HepG2 (cell line): Measurements from ENCODE around the gene MYO18A. TPM values are rescaled to one million over a fixed set of nuclear protein-coding genes. Genes with fewer than 3 reads are reported as not detected.

Experiments used
- ATAC-seq: fragments of 200-7000 bp; cut with Tn5 transposase; 3 replicates; pipeline ENCODE4 v1.9.1; 2020; ENCODE audit warnings: mild to moderate bottlenecking, moderate library complexity
- BruUV-seq: library from RNA; stranded (reverse); fragments of 400-500 nt; replicated peaks from 2 replicates; lab custom pipeline; 2021; lab: Mats Ljungman, UMichigan
- CTCF ChIA-PET: fragments of 300-600 bp; formaldehyde crosslinking; extraction: SDS; loops from one replicate; lab custom pipeline; 2021; ENCODE audit warnings: low total read pairs, inconsistent platforms, low intra/inter-chr PET ratio; lab: Yijun Ruan, JAX
- POLR2A ChIA-PET: fragments of 350-600 bp; sonication (Branson Sonifier 250); formaldehyde crosslinking; loops from one replicate; lab custom pipeline; 2020; ENCODE audit warnings: antibody characterized with exemption, inconsistent platforms; lab: Yijun Ruan, JAX
- DNase-seq: peaks from one replicate; pipeline ENCODE4 v3.0.0-alpha.2; 2015; ENCODE audit warnings: low spot score
- FAIRE-seq: peaks from 3 replicates; lab custom pipeline; 2011; peaks lifted over from hg19 to GRCh38; lab: Jason Lieb, UNC
- H2AFZ ChIP-seq: one replicate; pipeline ENCODE4 v1.6.1; 2011; ENCODE audit warnings: low read length, inconsistent platforms
- H3K27ac ChIP-seq: fragments of 300-600 bp; 3 replicates; pipeline ENCODE4 v1.8.0; 2011; ENCODE audit warnings: mixed run types, mild to moderate bottlenecking, mixed read lengths, low read length, inconsistent platforms; ENCODE audit not compliant: insufficient read depth; ENCODE audit errors: extremely low read length
- H3K27me3 ChIP-seq, 2 experiments: fragments of 200-600 bp in 1 of 2; 2 replicates in 1 of 2; 3 replicates in 1 of 2; pipeline versions ENCODE4 v1.6.0 to v1.8.0; 2011; ENCODE audit warnings: low read length in 2 of 2, mild to moderate bottlenecking in 2 of 2, moderate library complexity in 2 of 2, inconsistent platforms in 1 of 2; ENCODE audit not compliant: insufficient read depth in 2 of 2, control insufficient read depth in 1 of 2
- H3K36me3 ChIP-seq, 2 experiments: fragments of 200-600 bp in 1 of 2; replicated peaks in 1 of 2; 2 replicates in 1 of 2; 3 replicates in 1 of 2; pipeline versions ENCODE4 v1.5.1 to v1.8.0; 2011; ENCODE audit warnings: low read length in 2 of 2, inconsistent platforms in 1 of 2; ENCODE audit not compliant: insufficient read depth in 2 of 2, control insufficient read depth in 1 of 2
- H3K4me1 ChIP-seq: 2 replicates; pipeline ENCODE4 v1.5.1; 2012; ENCODE audit warnings: low read length, inconsistent platforms; ENCODE audit not compliant: insufficient read depth
- H3K4me2 ChIP-seq: 2 replicates; pipeline ENCODE4 v1.6.0; 2011; ENCODE audit warnings: low read depth, low read length, inconsistent platforms
- H3K4me3 ChIP-seq, 3 experiments: fragments of 200-600 bp in 1 of 3; sonication (generic), shearing (Covaris generic) in 1 of 3; replicated peaks in 1 of 3; 2 replicates each; pipeline ENCODE4 v1.5.1; 2011 to 2016; ENCODE audit warnings: low read length in 3 of 3, inconsistent platforms in 2 of 3, low read depth in 2 of 3, mild to moderate bottlenecking in 2 of 3, control low read depth in 1 of 3, mixed read lengths in 1 of 3; ENCODE audit not compliant: insufficient read depth in 1 of 3
- H3K79me2 ChIP-seq: one replicate; pipeline ENCODE4 v1.6.1; 2011; ENCODE audit warnings: low read length, inconsistent platforms; ENCODE audit not compliant: insufficient read depth
- H3K9ac ChIP-seq: 2 replicates; pipeline ENCODE4 v1.6.0; 2011; ENCODE audit warnings: mild to moderate bottlenecking, low read depth, low read length, inconsistent platforms; ENCODE audit not compliant: insufficient read depth
- H3K9me3 ChIP-seq: 2 replicates; pipeline ENCODE4 v1.5.1; 2012; ENCODE audit warnings: mild to moderate bottlenecking, low read length
- H4K20me1 ChIP-seq: 2 replicates; pipeline ENCODE4 v1.6.0; 2011; ENCODE audit warnings: inconsistent platforms, mild to moderate bottlenecking, low read length, moderate library complexity; ENCODE audit not compliant: insufficient read depth
- CAMTA2 ChIP-seq: sonication (generic); formaldehyde crosslinking; IDR thresholded peaks from 2 replicates; pipeline ENCODE4 v1.4.0; 2020; ENCODE audit warnings: mild to moderate bottlenecking, missing genetic modification reagents, borderline replicate concordance
- CENPX ChIP-seq: sonication (generic); formaldehyde crosslinking; IDR thresholded peaks from 2 replicates; pipeline ENCODE4 v1.9.0; 2021; ENCODE audit warnings: mild to moderate bottlenecking, missing genetic modification reagents, moderate library complexity
- CREB1 ChIP-seq, 2 experiments: fragments of 450-650 bp in 1 of 2; IDR thresholded peaks; 2 replicates each; pipeline ENCODE4 v1.6.1; 2016 to 2017; ENCODE audit warnings: control low read depth in 1 of 2, mild to moderate bottlenecking in 1 of 2, missing compliant biosample characterization in 1 of 2, missing genetic modification characterization in 1 of 2
- EZH2 ChIP-seq: conservative IDR thresholded peaks from 2 replicates; pipeline ENCODE4 v1.6.1; 2012; ENCODE audit warnings: mild to moderate bottlenecking, low read depth, low read length, moderate library complexity
- MEF2D ChIP-seq: sonication (generic); formaldehyde crosslinking; IDR thresholded peaks from 2 replicates; pipeline ENCODE4 v1.5.1; 2020; ENCODE audit warnings: mild to moderate bottlenecking, missing genetic modification reagents
- NR2F2 ChIP-seq: IDR thresholded peaks from 2 replicates; pipeline ENCODE4 v1.6.1; 2012; ENCODE audit warnings: low read depth, inconsistent platforms, borderline replicate concordance
- NR3C1 ChIP-seq: sonication (generic); formaldehyde crosslinking; IDR thresholded peaks from 2 replicates; pipeline ENCODE4 v1.4.0; 2020; ENCODE audit warnings: missing genetic modification reagents
- PAF1 ChIP-seq: IDR thresholded peaks from 2 replicates; pipeline ENCODE4 v1.6.1; 2016; ENCODE audit warnings: missing genetic modification reagents, missing compliant biosample characterization
- REST ChIP-seq, 2 experiments: IDR thresholded peaks; 2 replicates each; pipeline ENCODE4 v1.6.1; 2011 to 2012; ENCODE audit warnings: low read length in 2 of 2, borderline replicate concordance in 1 of 2, low read depth in 1 of 2, mild to moderate bottlenecking in 1 of 2, moderate library complexity in 1 of 2
- SAFB2 ChIP-seq: sonication (generic); formaldehyde crosslinking; IDR thresholded peaks from 2 replicates; pipeline ENCODE4 v1.5.1; 2020; ENCODE audit warnings: missing genetic modification reagents, low read depth, mild to moderate bottlenecking, borderline replicate concordance
- SP2 ChIP-seq: sonication (generic); formaldehyde crosslinking; IDR thresholded peaks from 2 replicates; pipeline ENCODE4 v1.5.1; 2020; ENCODE audit warnings: mild to moderate bottlenecking, missing genetic modification reagents
- ZNF256 ChIP-seq: sonication (generic); formaldehyde crosslinking; conservative IDR thresholded peaks from 2 replicates; pipeline ENCODE4 v1.4.0; 2020; ENCODE audit warnings: missing genetic modification reagents
- ZNF263 ChIP-seq: sonication (generic); formaldehyde crosslinking; IDR thresholded peaks from 2 replicates; pipeline ENCODE4 v1.4.0; 2020; ENCODE audit warnings: missing genetic modification reagents
- ZNF333 ChIP-seq: sonication (generic); formaldehyde crosslinking; IDR thresholded peaks from 2 replicates; pipeline ENCODE4 v1.4.0; 2020; ENCODE audit warnings: mild to moderate bottlenecking, missing genetic modification reagents, borderline replicate concordance
- ZNF335 ChIP-seq: sonication (generic); formaldehyde crosslinking; IDR thresholded peaks from 2 replicates; pipeline ENCODE4 v1.4.0; 2020; ENCODE audit warnings: missing genetic modification reagents
- ZNF501 ChIP-seq: sonication (generic); formaldehyde crosslinking; IDR thresholded peaks from 2 replicates; pipeline ENCODE4 v1.5.1; 2020; ENCODE audit warnings: mild to moderate bottlenecking, moderate library complexity, missing genetic modification reagents
- ZSCAN31 ChIP-seq: sonication (generic); formaldehyde crosslinking; IDR thresholded peaks from 2 replicates; pipeline ENCODE4 v1.5.0; 2020; ENCODE audit warnings: low read depth, mild to moderate bottlenecking, missing genetic modification reagents
- WGBS: methylation state at CpG from one replicate; pipeline ENCODE4 v1.1.6; 2017; ENCODE audit warnings: low lambda C conversion rate; 5-methylcytosine and 5-hydroxymethylcytosine counted together
- in situ Hi-C: cut with HindIII; loops from 2 replicates; pipeline ENCODE4 v1.10.0; 2017; ENCODE audit warnings: low pct_unique_long_range_greater_than_20kb; ENCODE audit not compliant: extremely low pct_ligation_motif_present
- intact Hi-C: fragments of 100-400 bp; cut with micrococcal nuclease; formaldehyde crosslinking; loops from one replicate; pipeline ENCODE4 v1.10.0; 2022; ENCODE audit not compliant: unreplicated experiment
- polyA plus RNA-seq, 8 experiments: library from polyadenylated mRNA; depleted of rRNA in 3 of 8; stranded (reverse) in 7 of 8; unstranded in 1 of 8; fragments of >200 nt; fragmentation: Illumina TruSeq in 4 of 8; extraction: Trizol in 4 of 8; gene quantifications; 2 replicates each; pipeline versions ENCODE4 v1.2.1 to v1.2.3, GENCODE V29; 2011 to 2016; ENCODE audit warnings: low read depth in 4 of 8, missing spikeins in 1 of 8, mixed read lengths in 1 of 8; ENCODE audit not compliant: insufficient read depth in 1 of 8
- total RNA-seq, 5 experiments: library from RNA; depleted of rRNA; stranded (reverse); fragments of >200 nt; fragmentation: Illumina TruSeq; extraction: Trizol; gene quantifications; 2 replicates each; pipeline ENCODE4 v1.2.3, GENCODE V29; 2016; ENCODE audit warnings: low read depth in 1 of 5

MYO18A gene
- total and polyA plus RNA-seq, 2 of the 13 experiments (the other 11 are each of a cell fraction or from before 2014, with no cell fraction given): 16.8 to 24.8 TPM

GRCh38 chr17:29031488-29031887 is 148.7 kb downstream of the MYO18A start:
- Histone ChIP-seq H3K27me3 (peaks cover 3 to 50% of the 10 kb centered on the region in 2 experiments), H3K4me2 (no peak overlapping the region), H3K36me3 (no peaks in the 10 kb centered on the region), H3K79me2 (no peaks in the 10 kb centered on the region), H2AFZ (no peak overlapping the region), H3K4me3 (no peak overlapping the region), H3K9ac (no peak overlapping the region), H3K9me3 (peaks cover 10% of the 10 kb centered on the region; the same call in 1 of the 2 replicates), H3K27ac (no peak overlapping the region), H3K4me1 (no peaks in the 10 kb centered on the region), H4K20me1 (no peaks in the 10 kb centered on the region)
- POLR2A ChIA-PET: no interaction called here
- no peak for DNase-seq
- ATAC-seq: no peak
- no peak for TF ChIP-seq NR2F2
- TF ChIP-seq CAMTA2 (CRISPR knock-in tag): no peak
- no peak for TF ChIP-seq NR3C1
- no peak for TF ChIP-seq ZNF333
- TF ChIP-seq ZNF256 (CRISPR knock-in tag): no peak
- no peak for TF ChIP-seq ZSCAN31 (CRISPR knock-in tag)
- TF ChIP-seq CENPX (CRISPR knock-in tag): no peak
- TF ChIP-seq SP2 (CRISPR knock-in tag): no peak
- no peak for TF ChIP-seq PAF1 (CRISPR knock-in tag)
- intact Hi-C loops (no loop called here), in situ Hi-C loops (no loop called here)
- BruUV-seq: no TSS peak
- CTCF ChIA-PET: no interaction called here
- WGBS: 32% methylated on average over 5 of the region's 5 CpGs
- no peak for FAIRE-seq

- FAIRE-seq (no peak), DNase-seq (no peak), ATAC-seq (no peak)
- no peaks in the 10 kb centered on the region for H3K9me3 ChIP-seq
- no peaks in the 10 kb centered on the region for H4K20me1 ChIP-seq
- peaks cover 14% of the 10 kb centered on the region for H3K4me1 ChIP-seq
- no peak overlapping the region for H2AFZ ChIP-seq
- H3K9ac ChIP-seq: no peak overlapping the region
- H3K36me3 ChIP-seq: no peaks in the 10 kb centered on the region
- BruUV-seq: no TSS peak
- no peak overlapping the region for H3K4me3 ChIP-seq
- CTCF ChIA-PET: no interaction called here
- H3K27ac ChIP-seq: no peak overlapping the region
- intact Hi-C loops (no loop called here), in situ Hi-C loops (no loop called here)
- WGBS: 47% methylated on average over 6 of the region's 6 CpGs
- POLR2A ChIA-PET: no interaction called here
- H3K27me3 ChIP-seq: peaks cover 4 to 74% of the 10 kb centered on the region in 2 experiments
- H3K79me2 ChIP-seq: no peaks in the 10 kb centered on the region
- no peak overlapping the region for H3K4me2 ChIP-seq
- TF ChIP-seq ZNF501 (CRISPR knock-in tag) (no peak), MEF2D (no peak), ZNF263 (CRISPR knock-in tag) (no peak), REST (IDR thresholded peaks at IDR 0.05; ENCODE audit: borderline replicate concordance in 1 of 2, low read depth in 1 of 2, low read length in 2 of 2) (no peak), CREB1 (IDR thresholded peaks at IDR 0.05) (no peak), CREB1 (CRISPR knock-in tag; IDR thresholded peaks at IDR 0.05) (no peak), SAFB2 (CRISPR knock-in tag) (no peak), EZH2 (no peak), ZNF335 (CRISPR knock-in tag) (no peak)
These were observed 155.8 kb downstream of the MYO18A start for GRCh38 chr17:29024316-29024952.
